Stimulated activated CD4-positive, alpha-beta T cell treated with anti-CD3 and anti-CD28 coated beads, Interleukin-1b, Interleukin-23, amount 100 ng/mL, for 48 hours (primary cell): ENCODE data around the gene FZD8.
"Not testable (repeated sequence)": the region's sequence is repeated elsewhere in the genome, so short reads cannot be mapped to it uniquely, and the experiment has no call there.

Experiments used
- DNase-seq: peaks from one replicate; pipeline ENCODE4 v3.0.0-alpha.2; 2020

Gene FZD8, protein sequence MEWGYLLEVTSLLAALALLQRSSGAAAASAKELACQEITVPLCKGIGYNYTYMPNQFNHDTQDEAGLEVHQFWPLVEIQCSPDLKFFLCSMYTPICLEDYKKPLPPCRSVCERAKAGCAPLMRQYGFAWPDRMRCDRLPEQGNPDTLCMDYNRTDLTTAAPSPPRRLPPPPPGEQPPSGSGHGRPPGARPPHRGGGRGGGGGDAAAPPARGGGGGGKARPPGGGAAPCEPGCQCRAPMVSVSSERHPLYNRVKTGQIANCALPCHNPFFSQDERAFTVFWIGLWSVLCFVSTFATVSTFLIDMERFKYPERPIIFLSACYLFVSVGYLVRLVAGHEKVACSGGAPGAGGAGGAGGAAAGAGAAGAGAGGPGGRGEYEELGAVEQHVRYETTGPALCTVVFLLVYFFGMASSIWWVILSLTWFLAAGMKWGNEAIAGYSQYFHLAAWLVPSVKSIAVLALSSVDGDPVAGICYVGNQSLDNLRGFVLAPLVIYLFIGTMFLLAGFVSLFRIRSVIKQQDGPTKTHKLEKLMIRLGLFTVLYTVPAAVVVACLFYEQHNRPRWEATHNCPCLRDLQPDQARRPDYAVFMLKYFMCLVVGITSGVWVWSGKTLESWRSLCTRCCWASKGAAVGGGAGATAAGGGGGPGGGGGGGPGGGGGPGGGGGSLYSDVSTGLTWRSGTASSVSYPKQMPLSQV

DNA sequence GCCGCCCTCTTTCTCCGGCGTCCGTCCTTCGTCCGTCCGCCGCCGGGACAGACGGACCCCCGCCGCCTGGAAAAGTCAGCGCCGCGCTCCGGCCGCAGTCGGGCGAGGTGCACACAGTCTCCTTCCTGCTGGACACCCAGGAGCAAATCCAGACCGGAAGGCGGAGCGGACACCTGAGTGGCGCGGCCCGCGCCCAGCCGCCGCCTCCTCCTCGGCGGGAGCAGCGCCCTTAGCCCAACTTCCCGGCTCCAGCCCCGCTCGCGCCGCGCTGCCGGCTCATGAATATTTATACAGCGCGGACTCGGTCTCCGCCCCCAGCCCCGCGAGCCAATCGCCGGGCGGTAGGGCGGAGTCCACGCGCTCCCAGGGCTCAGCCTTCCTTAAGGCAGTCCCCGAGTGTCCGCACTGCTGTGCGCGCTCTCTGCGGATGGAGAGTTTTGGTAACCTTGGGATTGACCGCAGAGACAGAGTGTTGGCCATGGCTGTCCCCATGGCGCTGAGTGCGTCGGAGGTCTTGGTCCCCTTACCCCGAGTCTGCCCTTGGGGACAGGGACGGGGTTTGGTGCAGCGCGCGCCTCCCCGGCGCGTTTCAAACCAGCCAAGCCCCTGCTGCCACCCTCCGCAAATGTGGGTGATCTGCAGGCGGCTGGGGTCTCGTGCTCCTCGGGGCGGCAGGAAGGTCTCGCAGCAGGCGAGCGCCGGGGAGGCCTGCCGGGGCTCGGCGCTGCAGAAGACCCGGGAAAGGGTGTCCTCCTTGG is at the start of gene FZD8:
Gene FZD8 (minus strand): TSS at position 262 of the 758 bp plus-strand sequence. CDS start 867 bp downstream, outside the sequence.
- peak; percentile 66 for DNase-seq

DNA sequence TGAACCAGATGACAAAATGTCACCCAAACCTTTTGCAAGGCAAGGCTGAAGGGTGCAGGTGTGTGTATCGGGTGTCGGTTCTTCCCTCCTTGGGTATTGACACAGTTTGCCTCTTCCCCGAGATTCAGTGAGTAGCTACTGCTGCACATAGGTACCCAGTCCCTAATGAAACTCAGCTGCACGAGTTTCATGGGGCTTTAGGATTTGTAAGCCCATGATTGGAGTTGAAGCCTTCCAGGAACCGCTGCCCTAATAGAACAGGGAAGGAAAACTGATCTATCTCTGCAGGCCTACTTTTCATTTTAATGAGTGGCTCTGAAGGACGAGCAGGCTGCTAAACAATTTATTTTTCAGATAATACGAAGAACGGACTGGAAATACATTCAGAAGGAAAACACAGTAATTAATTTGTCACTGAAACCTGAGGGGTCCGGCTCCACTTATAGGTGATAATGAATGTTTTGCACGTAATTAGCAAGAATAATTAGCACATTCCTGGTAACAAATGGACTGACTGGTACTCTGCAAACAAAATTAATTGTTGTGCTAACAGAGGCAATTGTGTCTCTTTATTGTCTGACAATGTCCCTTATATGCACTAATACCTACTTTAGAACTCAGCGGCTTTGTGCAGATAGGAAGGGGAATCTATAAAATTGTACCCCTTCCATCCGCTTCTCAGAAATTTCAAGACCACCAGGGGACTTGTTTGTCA is 49.6 kb upstream of the FZD8 start:
- DNase-seq: no peak

DNA sequence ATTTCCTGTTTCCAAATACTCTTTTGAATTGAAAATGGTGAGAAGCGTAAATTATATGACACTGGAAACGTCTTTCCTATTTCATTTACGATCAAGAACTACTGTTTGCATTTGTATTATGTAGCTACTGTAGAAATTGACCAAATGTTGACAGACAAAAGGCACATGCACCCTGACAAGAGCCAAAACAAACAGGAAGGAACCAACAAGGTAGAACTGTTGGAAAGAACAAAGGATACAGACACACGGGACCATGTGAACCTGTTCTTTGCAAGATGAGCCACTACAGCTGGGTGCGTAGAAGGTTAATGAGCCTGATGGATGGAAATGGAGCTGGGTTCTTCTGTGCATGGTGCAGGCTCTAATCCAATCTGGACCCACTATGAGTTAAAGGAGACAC is 48.4 kb upstream of the FZD8 start:
- no peak for DNase-seq

DNA sequence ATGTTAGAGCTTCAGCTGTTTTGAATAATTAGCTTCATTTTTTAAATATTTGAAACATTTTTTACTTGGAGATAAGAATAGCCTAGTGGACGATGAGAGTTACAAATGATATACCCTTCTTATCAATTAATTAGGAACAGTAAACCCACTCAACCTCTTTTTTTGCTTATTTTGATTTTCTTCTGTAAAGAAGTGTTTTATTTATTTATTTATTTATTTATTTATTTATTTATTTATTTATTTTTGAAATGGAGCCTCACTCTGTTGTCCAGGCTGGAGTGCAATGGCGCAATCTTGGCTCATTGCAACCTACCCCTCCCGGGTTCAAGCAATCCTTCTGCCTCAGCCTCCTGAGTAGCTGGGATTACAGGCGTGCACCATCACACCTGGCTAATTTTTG is 43.8 kb upstream of the FZD8 start:
- DNase-seq: not testable (repeated sequence)

DNA sequence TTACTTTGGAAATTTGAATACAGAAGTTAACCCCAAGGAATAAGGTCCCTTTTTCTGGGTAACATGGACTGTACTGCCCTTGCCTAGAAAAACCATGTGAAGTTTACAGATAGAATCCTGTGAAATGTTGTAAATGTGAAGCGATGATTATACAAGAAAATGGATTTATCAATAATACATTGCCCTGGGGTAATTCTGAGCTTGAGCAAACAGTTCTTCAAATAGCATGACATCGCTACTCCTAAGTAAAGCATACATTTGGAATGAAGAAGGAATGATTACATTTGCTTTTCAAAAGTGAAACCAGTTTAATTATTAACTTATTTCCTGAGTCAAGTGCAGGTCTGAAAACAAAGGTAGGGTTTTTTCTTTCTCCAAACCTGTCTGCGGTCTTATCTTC is 43.3 kb upstream of the FZD8 start:
- DNase-seq: no peak

DNA sequence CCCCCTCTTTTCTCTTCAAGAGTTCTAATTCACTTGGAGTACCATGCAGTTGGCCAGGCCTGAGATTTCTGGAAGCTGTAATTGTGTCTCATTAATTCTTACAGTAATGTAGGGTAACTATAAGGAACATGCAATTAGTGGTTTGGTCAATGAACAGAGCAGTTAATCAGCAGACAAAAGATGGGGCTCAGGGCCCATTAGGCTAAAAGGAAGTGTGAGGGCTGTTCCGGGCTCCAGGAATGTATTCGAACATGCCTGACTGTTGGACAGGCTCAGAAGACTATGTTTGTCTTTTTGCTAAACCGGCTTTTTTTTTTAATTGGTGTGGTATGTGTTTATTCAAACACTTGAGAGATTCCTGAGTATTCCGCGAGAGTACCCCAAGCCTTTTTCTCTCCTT is 42.5 kb upstream of the FZD8 start:
- no peak for DNase-seq

DNA sequence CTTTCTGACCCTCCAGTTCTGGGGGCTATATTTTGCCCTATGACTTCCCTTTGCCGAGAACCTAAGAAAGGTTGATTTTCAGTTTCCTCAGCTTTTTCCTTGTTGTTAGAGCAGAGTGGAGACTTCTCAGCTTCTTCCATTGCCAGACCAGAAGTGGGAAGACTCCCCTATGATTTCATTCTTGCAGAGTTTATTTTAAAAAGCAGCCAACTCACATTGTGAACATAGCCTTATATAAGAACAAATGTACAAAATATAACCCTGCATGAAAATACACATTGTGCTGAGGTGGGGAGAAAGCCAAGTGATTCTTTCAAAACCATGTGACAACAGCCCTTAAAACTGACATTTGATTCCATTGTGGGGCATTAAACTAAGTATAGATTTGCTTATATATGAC is 33.8 kb upstream of the FZD8 start:
- DNase-seq: no peak

DNA sequence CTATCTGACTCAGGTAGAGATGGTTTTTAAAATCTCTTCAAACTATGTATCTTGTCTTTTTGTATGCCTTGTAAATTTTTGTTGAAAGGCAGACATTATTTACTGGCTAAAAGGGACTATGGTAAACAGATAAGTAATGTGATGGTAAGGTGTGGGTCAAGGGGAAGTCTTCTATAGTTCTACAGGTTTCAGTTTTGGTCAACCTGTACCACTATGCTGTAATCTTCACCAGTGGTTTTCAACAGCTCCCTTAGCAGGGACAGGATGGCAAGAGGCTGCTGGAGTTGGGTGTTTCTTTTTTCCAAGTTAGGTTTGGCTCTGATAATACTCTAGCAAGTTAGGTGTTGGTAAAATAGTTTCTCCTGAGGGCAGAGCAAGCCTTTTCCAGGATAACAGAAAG is 32.7 kb upstream of the FZD8 start:
- no peak for DNase-seq

DNA sequence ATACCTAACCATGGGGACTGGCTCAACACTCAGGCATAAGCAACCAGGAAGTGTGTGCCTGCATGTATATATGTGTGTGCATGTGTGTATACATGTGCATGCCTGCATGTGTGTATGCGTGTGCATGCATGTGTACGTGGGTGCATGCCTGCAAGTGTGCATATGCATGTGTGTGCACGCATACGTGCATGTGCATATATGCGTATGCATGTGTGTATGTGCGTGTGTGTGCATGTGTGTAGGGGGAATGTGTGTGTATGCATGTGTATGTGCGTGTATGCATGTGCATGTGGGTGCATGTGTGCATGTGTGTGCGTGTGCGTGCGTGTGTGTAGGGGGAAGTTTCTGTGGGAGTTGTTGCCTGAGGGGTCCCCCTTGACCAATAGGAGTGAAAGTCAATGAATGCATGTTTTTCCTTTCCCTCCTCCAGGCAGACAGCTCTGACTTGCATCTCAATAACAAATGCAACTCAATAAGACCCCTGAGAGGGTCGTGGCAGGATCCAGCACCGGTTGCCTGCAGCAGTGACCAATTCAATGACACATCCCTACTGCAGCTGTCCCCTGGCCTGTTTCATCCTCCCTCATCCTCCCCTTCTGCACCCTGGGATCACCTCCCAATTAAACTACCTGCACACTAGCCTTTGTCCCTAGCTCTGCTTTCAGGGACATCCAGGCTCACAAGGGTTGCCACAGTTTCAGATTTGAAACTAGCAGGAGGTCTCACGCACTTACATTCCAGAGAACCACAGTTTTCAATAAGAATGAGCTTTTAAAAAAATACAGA is 27.0 kb upstream of the FZD8 start:
- no peak for DNase-seq

DNA sequence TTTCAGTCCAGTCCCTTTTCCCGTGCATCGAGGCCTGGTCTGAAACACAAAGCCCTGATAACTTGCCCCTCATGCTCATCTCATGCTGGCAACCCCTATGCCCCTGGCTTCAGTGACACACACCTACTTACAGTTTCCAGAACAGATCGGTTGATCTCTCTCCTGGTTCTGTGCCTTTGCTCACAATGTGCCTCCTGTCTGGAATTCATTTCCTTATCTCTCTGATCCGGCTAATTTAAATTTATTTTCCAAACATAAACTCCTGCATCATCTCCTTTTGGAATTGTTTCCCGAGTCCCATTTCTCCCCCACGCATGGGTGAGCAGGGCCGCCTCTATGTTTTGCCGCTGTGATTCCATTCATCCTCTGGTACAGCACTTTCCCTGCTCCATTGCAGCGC is 25.9 kb upstream of the FZD8 start:
- no peak for DNase-seq

DNA sequence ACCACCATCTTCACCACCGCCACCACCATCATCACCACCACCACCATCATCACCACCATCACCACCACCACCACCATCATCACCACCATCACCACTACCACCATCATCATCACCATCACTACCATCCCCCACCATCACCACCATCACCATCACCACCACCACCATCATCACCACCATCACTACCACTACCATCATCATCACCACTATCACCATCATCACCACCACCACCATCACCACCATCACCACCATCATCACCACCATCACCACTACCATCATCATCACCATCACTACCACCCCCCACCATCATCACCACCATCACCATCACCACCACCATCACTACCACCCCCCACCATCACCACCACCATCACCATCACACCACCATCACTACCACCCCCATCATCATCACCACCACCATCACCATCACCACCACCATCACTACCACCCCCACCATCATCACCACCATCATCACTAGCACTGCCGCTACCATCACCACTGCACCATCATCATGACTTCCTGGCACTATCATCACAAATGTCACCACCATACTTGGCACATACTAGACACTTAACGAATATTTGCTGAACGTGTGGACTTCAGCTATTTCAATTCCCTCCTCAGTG is 25.3 kb upstream of the FZD8 start:
- no peak for DNase-seq

DNA sequence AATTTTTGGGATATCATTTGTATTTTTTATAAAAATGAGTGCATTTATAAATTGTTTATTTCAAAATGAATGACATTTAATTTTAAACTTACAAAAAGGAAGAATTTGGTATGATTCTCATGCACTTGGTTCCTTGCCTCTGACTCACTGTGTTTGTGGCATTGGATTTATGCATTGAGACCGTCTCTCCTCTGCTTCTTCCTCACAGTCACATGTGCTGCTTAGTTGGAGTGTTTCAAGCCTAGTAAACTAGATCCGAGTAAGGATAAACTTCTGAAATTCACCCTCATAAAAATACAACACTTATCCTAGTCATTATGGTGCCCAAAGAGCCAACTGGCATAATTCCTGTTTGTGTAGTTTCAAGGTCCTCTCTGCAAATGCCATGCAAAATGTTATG is 19.1 kb upstream of the FZD8 start:
- DNase-seq: no peak

DNA sequence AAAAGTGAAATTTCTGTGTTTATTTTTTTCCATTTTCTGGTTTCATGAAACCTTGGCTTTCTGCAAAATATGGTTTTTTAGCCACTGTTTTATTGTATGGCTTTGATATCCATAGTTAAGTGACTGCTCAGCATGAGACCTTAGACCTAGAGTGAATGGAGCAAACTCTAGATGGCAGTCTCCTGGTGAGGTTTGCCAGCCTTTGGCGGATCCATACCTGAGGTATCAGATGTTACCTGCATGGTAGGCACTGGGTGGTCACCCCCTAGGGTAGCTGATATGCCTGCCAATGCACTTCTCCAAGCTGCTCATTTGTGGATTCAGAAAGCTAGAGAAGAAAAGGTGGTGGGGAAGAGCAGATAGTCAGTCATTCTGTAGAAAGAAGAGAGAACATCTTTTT is 17.4 kb upstream of the FZD8 start:
- DNase-seq: no peak

DNA sequence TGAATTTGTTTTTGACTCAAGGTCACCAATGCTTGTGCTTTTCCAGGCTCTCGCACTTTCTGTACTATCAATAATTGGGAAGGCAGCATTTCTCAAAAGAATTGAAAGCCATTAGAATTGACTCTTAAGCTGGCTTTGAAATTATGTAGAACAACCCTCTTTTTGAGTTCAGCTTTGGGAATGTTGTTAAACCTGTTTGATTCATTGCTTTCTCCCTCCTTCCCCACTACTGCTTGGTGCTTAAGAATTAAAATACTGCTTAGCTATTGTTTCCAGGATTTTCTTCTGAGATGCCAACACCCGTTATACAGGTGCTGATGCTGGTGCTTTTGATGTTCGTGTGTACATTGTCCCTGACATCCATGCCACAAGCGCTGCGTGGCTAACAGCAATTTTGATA is 15.5 kb upstream of the FZD8 start:
- DNase-seq: no peak

DNA sequence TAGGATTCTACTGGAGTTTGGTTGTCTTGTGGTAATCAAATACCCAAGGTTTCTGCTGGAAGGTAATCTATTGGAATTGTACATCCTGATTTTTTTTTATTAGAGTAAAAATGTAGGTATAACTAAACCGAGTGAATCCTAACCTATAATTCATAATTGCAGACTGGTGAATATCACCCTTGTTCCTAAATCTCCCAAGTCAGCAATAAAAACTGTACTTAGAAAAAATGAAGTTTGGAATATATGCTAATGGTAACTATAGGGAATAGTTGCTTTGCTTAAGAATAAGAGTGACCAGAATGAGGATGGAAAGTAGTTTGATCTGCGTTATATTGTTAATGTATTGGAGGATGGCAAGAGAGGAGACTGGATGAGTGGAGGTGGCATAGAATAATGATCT is 10.7 kb upstream of the FZD8 start:
- no peak for DNase-seq

DNA sequence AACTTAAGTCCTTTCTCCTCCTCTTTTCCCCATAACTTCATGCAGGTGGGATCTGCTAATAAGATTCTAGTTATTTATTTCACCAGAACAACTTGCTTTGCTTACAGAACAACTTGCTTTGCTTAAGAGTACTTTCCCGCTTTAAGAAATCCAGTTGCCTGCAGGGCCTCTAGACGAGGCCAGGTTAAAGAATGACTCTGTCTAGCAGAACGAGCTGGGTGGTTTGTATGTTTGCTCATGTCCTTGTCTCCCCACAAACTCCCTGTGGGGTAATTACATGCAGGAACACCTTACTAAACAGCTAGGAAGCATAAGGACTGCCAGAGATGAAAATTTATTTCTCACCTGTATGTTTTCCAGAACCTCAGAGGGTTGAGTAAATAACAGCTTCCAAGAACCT is 8.8 kb upstream of the FZD8 start:
- DNase-seq: no peak

DNA sequence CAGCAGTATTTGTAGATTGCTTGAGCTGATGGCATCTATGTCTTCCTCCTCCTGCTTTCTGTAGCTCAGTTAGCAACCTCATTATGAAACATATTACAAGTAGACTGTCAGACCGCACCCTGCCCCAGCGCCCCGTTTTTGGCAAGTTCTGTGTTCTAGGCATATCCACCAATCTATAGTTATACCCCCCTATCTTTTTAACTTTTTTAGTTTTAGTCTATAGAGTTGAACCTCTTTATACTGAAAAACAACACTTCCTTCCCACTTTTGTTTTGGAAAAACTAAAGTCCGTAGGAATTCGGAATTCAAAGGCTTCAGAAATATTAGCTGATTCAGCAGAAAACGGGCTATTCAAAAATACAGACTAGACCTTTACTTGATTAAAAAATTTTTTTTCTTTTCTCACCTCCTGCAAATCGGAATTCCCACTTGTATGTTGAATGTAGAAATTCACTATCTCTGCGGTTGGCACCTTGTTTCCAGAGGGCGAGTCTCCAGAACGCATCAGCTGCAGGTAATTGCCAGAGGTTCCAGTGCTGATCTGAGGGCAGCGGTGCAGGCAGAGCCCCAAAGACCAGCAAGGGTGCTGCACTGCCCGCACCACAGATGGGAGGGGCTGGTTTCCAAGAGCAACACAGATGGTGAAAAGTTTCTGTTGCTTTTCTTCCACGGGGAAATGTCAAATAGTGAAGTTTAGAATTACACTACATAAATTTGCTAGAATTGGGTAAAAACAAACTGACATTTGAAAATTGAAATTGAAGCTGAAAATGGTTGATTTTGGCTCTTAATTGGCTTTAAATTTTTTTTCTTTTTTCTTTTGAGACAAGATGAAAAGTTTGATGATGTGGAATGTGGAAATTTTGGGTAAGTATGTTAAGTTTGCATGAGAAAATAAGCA is 2.2 kb upstream of the FZD8 start:
- no peak for DNase-seq

DNA sequence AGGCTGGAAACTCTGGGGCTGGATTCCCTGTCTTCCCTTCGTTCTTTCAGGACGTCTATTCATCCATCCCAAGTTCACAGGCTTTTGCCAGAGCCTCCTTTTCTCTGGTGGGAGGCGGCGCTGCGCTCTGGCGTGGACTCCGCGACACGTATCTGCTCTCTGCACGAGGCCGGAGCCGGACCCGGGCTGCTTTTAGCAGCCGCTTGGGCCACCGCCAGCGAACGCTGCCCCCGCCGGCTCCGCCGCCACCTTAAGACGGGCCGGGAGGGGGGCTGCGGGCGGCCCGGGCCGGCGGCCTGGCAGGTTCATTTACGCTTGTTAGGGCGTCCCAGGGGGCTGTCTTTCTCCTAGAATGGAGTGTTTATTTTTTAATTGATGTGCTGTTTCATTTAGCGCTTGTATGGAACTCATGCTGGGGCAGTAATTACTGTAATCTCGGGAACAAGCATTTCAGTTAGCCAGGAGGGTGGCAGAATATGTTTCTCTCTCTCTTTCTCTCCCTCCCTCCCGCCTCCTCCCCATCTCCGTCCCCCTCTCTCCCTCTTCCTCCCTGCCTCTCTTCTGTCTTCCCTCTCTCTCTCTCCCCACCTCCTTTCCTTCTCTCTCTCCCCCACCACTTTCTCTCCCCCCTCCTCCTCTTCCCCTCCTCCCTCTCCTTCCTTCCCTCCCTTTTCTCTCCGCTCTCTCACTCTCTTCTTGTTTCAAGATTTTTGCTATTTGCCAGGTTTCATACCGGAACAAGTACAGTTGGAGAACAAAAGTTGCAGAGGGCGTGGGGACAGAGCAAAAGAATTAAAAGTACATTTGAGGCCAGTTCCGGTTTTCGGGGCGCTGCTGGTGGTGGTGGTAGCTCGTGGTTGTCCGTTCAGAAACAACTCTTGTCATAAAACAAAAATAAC is 1.3 kb upstream of the FZD8 start:
- no peak for DNase-seq

DNA sequence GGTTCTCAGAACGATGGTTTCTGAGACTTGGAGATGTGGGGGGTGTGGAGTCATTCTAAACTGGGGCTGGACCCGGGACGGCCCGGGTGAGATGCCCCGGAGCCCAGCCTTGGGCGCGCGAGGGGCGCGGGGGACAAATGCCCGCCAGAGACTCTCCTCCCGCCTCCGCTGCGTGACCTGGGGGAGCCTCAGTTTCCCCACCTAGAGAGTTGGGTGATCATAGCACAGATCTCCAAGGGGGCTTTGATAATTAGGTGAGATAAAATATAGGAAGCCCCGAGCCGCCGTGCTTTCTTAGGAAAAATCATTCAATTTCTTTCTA is 658 bp upstream of the FZD8 start:
- DNase-seq: no peak

DNA sequence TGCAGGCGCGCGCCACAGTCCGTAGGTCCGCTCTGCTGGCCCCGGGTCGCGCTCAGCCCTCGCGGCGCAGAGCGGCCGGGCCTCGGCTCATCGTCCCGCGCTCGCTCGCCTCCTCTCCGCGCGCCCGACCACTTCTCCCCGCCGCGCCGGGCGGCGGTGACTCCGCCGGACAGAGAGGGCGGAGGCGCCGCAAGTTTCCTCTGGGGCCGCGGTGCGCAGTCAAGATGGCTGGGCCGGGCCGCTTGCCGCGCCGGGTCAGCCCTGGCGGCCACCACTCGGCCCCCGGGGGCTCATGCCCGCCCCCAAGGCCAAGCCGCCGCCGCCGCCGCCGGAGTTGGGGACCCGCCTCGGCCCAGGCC is 441 bp downstream of the FZD8 start:
- no peak for DNase-seq
